ENCODE results near the gene LY6G6C. TPM values are rescaled to one million over a fixed set of nuclear protein-coding genes. Genes with fewer than 3 reads are reported as not detected.

Gene LY6G6C
- total RNA-seq, 1 donor from 2014 or later: not detected

DNA sequence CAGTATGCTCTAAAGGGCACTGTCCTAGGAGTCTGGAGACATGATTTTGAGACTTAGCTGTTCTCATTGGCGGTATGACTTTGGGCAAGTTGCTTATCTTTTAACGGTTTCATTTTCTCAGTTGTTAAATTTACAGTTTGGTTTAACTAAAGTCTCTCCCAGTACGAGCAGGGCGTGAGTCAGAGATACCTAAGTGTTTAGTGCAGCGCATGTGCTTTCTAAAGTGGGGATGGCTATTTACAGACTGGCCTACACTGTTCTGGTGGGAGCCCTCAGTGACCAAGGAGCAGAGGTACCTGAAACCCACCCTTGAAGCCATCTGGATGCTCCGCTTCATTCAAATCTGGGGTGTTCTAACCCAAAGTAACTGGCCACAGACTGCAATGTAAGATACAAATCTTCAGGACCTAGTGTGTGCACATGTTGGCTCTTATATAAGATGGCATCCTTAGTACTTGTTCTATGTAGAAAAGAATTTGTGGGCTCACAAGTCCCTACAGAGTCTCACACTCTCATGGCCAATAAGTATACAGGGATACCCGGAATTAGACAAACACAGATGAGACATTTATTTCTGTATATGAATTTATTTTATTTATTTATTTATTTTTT lies 29.0 kb upstream of the LY6G6C start:
- Histone ChIP-seq H3K9me3 (no peaks in the 10 kb centered on the region), H3K36me3 (no peaks in the 10 kb centered on the region), H3K27ac (no peak overlapping the region), H3K4me1 (no peaks in the 10 kb centered on the region), H3K4me3 (no peak overlapping the region), H3K27me3 (no peaks in the 10 kb centered on the region)
- no peak for DNase-seq (ENCODE audit: low spot score in 2 of 2)
- no peak for TF ChIP-seq CTCF (IDR thresholded peaks at IDR 0.05)
- intact Hi-C loops (cut with DNase I): no loop called here

DNA sequence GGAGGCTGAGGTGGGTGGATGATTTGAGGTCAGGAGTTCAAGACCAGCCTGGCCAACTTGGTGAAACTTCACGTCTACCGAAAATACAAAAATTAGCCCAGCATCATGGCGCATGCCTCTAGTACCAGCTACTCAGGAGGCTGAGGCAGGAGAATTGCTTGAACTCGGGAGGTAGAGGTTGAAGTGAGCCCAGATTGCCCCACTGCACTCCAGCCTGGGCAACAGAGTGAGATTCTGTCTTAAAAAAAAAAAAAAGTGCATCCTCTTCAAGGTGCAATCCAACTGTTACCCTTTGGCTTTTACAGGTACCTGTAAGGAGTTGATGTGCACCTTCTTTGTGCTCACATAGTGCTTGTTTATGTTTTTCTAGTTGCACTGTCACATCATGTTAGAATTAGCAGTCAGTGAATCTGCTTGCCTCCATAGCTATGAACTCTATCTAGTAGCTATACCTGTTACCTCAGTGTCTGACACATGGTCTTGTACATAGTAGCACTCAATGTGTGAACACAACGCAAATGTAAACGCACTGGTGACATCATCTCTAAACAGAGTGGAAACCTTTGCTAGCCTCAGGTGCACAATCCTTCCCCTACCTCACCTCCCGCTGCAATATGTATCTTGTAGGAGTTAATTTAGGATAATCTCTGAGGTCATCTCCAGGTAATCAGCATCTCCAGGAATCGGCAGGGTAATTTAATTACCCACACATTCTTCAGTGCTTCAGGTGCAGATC lies 27.9 kb upstream of the LY6G6C start:
- TF ChIP-seq CTCF (IDR thresholded peaks at IDR 0.05): no peak
- Histone ChIP-seq H3K27me3 (no peaks in the 10 kb centered on the region), H3K9me3 (no peaks in the 10 kb centered on the region), H3K4me1 (no peaks in the 10 kb centered on the region), H3K27ac (no peak overlapping the region), H3K4me3 (no peak overlapping the region), H3K36me3 (no peaks in the 10 kb centered on the region)
- no peak for DNase-seq (ENCODE audit: low spot score in 2 of 2)
- intact Hi-C loops (cut with DNase I): no loop called here

GRCh38 chr6:31744422-31744821 lies 22.9 kb upstream of the LY6G6C start:
- intact Hi-C loops (cut with DNase I): no loop called here
- H3K36me3 ChIP-seq: no peaks in the 10 kb centered on the region

DNA sequence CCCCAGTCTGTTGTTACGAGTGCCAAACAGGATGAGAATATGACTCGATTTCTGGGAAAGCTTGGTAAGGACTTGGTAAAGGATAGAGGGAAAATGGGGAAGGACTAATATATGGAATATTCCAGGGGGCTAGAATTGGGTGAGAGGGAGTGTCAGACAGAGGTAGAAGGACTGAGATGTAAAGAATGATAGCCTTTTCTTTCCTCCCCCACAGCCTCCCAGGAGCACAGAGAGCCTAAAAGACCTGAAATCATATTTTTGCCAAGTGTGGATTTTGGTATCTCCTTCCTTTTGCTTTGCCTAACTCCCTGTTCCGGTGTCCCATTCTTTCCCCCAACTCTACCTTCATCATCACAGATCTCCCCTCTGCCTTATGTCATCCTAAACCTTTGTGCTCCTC lies 21.3 kb upstream of the LY6G6C start:
- no peaks in the 10 kb centered on the region for H3K9me3 ChIP-seq
- peaks cover 5 to 15% of the 10 kb centered on the region in 2 donors for H3K4me1 ChIP-seq
- H3K36me3 ChIP-seq: no peaks in the 10 kb centered on the region
- no peak overlapping the region for H3K27ac ChIP-seq
- DNase-seq (ENCODE audit: low spot score in 2 of 2): no peak
- H3K27me3 ChIP-seq: no peaks in the 10 kb centered on the region
- no peak for TF ChIP-seq CTCF (IDR thresholded peaks at IDR 0.05)
- intact Hi-C loops (cut with DNase I): no loop called here
- no peak overlapping the region for H3K4me3 ChIP-seq

More at GRCh38 chr6:31744422-31744821, 22.9 kb upstream of the LY6G6C start:
- H3K4me3 ChIP-seq: no peak overlapping the region
- no peaks in the 10 kb centered on the region for H3K9me3 ChIP-seq
- no peak overlapping the region for H3K27ac ChIP-seq
- peaks cover 5 to 7% of the 10 kb centered on the region in 2 donors for H3K4me1 ChIP-seq
- H3K27me3 ChIP-seq: no peaks in the 10 kb centered on the region
- no peak for TF ChIP-seq CTCF (IDR thresholded peaks at IDR 0.05)
- DNase-seq (ENCODE audit: low spot score in 2 of 2): no peak

GRCh38 chr6:31741815-31742214 lies 20.3 kb upstream of the LY6G6C start:
- Histone ChIP-seq H3K27me3 (no peaks in the 10 kb centered on the region), H3K4me1 (peaks cover 8 to 20% of the 10 kb centered on the region in 2 donors), H3K36me3 (no peaks in the 10 kb centered on the region), H3K9me3 (no peaks in the 10 kb centered on the region), H3K4me3 (no peak overlapping the region), H3K27ac (no peak overlapping the region)
- no peak for TF ChIP-seq CTCF (IDR thresholded peaks at IDR 0.05)
- no peak for DNase-seq (ENCODE audit: low spot score in 2 of 2)
- intact Hi-C loops (cut with DNase I): no loop called here
